ENCODE measurements around the gene STAG3. TPM values are rescaled to one million over a fixed set of nuclear protein-coding genes. Genes with fewer than 3 reads are reported as not detected.

STAG3 gene
- total and polyA plus RNA-seq, 3 donors from 2014 or later, result 105 to 281 (median 224) TPM

DNA sequence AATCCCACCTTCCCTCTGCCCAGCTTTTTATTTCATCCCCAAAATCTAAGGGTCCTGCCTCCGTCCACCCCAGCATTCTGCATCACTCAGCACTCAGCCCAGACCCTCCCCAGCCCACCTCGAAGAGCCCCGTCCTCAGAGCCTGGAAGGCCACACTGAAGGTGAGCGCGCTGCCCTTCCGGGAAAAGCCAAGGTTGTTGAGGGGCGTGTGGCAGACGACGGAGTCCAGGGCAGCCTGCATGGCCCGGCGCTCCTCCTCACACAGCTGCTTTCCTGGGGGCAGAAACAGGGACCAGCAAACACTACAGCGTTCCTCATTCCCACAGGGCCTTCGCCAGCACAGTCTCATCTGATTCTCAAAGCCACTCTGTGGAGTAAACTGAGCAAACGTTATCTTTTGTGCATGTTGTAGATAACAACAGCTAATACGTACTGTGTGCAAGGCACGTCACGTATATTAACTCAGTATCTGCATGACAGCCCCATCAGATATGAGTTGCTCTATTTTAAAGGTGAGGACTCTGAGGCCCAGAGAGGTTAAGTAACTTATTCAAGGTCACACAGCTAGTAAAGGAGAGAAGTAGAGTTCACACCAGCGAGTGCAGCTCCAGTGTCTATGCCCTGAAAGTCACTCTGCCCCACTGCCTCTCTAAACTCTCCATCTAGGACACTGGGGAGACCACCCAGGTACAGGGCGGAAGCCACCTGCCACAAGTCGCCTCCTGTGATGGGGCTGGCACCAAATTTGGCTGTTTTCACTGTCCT, 22.0 kb upstream of the STAG3 start:
- Histone ChIP-seq H3K27me3 (no peaks in the 10 kb centered on the region), H3K4me3 (no peak overlapping the region), H3K27ac (no peak overlapping the region), H3K9me3 (no peaks in the 10 kb centered on the region), H3K4me1 (peaks cover 8% of the 10 kb centered on the region), H3K36me3 (ENCODE audit: low read depth, missing control alignments) (no peaks in the 10 kb centered on the region)
- intact Hi-C loops (cut with DNase I; ENCODE audit: low total_unique reads), result no loop called here
- 79 to 81% methylated on average over 20 of the region's 20 CpGs for WGBS, 2 donors
- DNase-seq, result no peak
- TF ChIP-seq, protein P1, sequence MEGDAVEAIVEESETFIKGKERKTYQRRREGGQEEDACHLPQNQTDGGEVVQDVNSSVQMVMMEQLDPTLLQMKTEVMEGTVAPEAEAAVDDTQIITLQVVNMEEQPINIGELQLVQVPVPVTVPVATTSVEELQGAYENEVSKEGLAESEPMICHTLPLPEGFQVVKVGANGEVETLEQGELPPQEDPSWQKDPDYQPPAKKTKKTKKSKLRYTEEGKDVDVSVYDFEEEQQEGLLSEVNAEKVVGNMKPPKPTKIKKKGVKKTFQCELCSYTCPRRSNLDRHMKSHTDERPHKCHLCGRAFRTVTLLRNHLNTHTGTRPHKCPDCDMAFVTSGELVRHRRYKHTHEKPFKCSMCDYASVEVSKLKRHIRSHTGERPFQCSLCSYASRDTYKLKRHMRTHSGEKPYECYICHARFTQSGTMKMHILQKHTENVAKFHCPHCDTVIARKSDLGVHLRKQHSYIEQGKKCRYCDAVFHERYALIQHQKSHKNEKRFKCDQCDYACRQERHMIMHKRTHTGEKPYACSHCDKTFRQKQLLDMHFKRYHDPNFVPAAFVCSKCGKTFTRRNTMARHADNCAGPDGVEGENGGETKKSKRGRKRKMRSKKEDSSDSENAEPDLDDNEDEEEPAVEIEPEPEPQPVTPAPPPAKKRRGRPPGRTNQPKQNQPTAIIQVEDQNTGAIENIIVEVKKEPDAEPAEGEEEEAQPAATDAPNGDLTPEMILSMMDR (IDR thresholded peaks at IDR 0.05), result no peak
- TF ChIP-seq POLR2A (IDR thresholded peaks at IDR 0.05), result no peak

DNA sequence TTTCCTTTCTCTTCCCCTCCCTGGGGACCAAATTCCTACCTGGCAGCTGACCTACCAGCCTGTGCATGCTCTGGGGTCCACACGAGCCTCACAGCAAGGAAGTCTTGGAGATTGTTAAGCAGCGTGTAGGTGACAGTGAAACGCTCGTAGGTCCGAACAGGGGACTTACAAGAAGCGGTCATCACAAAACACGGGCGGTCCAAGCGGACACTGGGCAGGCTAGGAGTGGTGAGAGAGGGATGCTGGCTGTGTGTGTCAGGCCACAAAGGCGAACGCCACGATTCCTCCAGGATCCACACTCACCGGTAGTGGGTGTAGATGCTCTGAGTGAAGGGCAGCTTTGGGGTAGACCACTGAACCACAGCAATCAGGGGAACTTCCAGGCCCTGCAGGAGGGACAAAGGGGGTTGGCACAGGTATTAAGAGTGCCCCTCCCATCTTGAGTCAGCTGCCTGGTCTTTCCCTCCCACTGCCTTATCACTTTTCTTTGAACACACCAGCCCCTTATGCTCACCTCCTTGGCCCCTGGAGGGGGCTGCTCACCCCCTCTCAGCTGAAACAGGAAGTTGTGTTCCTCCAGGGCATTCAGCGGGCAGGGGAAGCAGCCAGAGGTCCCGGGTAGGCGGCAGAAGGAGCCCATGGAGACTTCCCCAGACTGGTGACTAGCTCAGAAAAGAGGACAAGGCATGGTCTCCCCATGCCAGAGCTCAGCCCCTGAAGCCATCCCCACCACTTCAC, 21.2 kb upstream of the STAG3 start:
- intact Hi-C loops (cut with DNase I; ENCODE audit: low total_unique reads), result no loop called here
- Histone ChIP-seq H3K4me1 (peaks cover 8% of the 10 kb centered on the region), H3K9me3 (no peaks in the 10 kb centered on the region), H3K4me3 (no peak overlapping the region), H3K27ac (peak overlapping the region in 1 of 2 donors; percentile 6), H3K36me3 (ENCODE audit: low read depth, missing control alignments) (no peaks in the 10 kb centered on the region), H3K27me3 (no peaks in the 10 kb centered on the region)
- DNase-seq, result no peak
- WGBS, 2 donors, result 69 to 77% methylated on average over 16 of the region's 16 CpGs
- TF ChIP-seq, protein P1 (IDR thresholded peaks at IDR 0.05), result no peak
- no peak for TF ChIP-seq POLR2A (IDR thresholded peaks at IDR 0.05)

DNA sequence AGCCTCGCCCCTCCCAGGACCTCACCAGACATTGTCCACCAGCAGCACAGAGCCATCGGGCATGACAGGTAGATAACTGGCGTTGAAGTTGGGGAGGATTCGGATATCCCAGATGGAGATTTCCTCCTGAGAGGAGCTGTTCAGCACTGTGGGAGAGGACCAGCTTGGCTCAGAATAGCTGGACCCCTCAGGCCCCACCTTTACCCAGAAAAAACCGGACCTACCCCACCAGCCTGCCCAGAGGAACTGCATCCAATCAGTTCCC, 20.7 kb upstream of the STAG3 start:
- peak overlapping the region in 1 of 2 donors; percentile 6 for H3K27ac ChIP-seq
- intact Hi-C loops (cut with DNase I; ENCODE audit: low total_unique reads), result no loop called here
- WGBS, 2 donors, result 52 to 72% methylated on average over 5 of the region's 5 CpGs

DNA sequence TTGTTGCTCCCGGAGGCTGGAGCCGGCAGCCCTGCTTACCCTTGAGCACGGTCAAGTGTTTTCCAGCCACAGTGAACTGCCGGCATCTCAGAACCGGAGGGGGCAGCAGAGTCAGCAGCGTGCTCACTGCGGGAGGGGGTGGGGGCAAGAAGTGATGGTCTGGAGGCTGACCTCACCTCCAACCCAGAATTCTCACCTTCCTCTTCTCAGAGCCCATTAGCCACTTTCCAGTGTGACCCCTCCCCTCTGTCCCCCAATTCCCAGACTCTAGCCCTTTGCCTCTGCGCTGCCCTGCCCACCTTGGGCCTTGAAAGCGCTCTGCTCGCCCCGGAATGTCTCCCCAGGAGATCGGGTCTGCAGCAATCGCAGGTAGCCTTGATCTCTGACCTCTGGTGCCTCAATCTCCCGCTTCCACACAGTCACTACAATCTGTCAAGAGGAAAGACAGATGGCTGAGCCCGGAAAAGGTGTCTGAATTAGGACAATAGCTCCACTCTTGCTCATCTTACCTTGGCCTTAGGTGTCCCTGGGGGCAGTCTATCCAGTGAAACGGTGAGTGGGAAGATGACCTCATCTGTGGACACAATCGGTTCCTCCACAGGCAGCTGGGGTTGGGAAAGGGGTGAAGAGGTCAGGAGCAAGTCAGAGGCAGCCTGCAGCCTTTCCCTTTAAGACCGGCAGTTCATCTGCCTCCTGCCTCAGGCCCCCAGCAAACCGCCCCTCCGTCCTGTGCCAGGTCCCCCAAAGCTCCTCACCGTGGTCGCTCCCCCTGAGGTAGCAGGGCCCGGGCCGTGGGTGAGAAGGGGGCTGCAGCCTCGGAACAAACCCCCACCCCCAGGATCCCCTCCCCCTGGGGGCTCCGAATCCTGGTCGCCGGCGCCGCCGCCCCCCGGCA, 20.1 kb upstream of the STAG3 start:
- peak overlapping the region; percentile 86 to 98 for H3K4me3 ChIP-seq
- peak overlapping the region; percentile 73 to 77 for H3K27ac ChIP-seq
- intact Hi-C loops (cut with DNase I; ENCODE audit: low total_unique reads), result no loop called here
- 17 to 21% methylated on average over 16 to 32 of the region's 32 CpGs for WGBS, 2 donors
- peak; percentile 57 for DNase-seq
- no peaks in the 10 kb centered on the region for H3K27me3 ChIP-seq
- H3K36me3 ChIP-seq (ENCODE audit: low read depth, missing control alignments), result no peaks in the 10 kb centered on the region
- TF ChIP-seq, protein P1 (IDR thresholded peaks at IDR 0.05), result peak in 1 of 3 experiments; percentile 5
- no peak for TF ChIP-seq POLR2A (IDR thresholded peaks at IDR 0.05)
- H3K9me3 ChIP-seq, result no peaks in the 10 kb centered on the region
- H3K4me1 ChIP-seq, result peaks cover 8% of the 10 kb centered on the region

More for the DNA sequence above, 20.7 kb upstream of the STAG3 start:
- Histone ChIP-seq H3K4me1 (peaks cover 8% of the 10 kb centered on the region), H3K9me3 (no peaks in the 10 kb centered on the region), H3K4me3 (no peak overlapping the region), H3K36me3 (ENCODE audit: low read depth, missing control alignments) (no peaks in the 10 kb centered on the region), H3K27me3 (no peaks in the 10 kb centered on the region)
- TF ChIP-seq POLR2A (IDR thresholded peaks at IDR 0.05), result no peak
- TF ChIP-seq, protein P1 (IDR thresholded peaks at IDR 0.05), result no peak
- DNase-seq, result no peak
